Measurements from ENCODE around the gene GNE. TPM values are rescaled to one million over a fixed set of nuclear protein-coding genes. Genes with fewer than 3 reads are reported as not detected.
A peak's percentile ranks its signal among the peaks of the same experiment; 100 is the strongest.
"Not testable (repeated sequence)": the region's sequence is repeated elsewhere in the genome, so short reads cannot be mapped to it uniquely, and the experiment has no call there.

The GNE gene
- total RNA-seq, 4 donors from 2014 or later = 11.0 to 18.5 (median 13.9) TPM

- no peak for ATAC-seq
- Histone ChIP-seq H3K9me3 (no peaks in the 10 kb centered on the region), H3K27ac (peak overlapping the region in 1 of 4 donors; percentile 35), H3K27me3 (no peaks in the 10 kb centered on the region), H3K4me1 (no peaks in the 10 kb centered on the region), H3K36me3 (no peaks in the 10 kb centered on the region), H3K4me3 (no peak overlapping the region)
- DNase-seq = no peak
- TF ChIP-seq POLR2A (IDR thresholded peaks at IDR 0.05) (no peak), CTCF (IDR thresholded peaks at IDR 0.05 in 4 of 5, conservative IDR thresholded peaks at IDR 0.05 in 1 of 5) (no peak)
- in situ Hi-C loops (cut with MboI; ENCODE audit: low sequenced_read_pairs in 4 of 4) = no loop called here
- intact Hi-C loops (cut with DNase I; ENCODE audit: low total_unique reads) = no loop called here
Measured at GRCh38 chr9:36297798-36298197, 39.5 kb upstream of the GNE start.

- H3K27me3 ChIP-seq; H3K9me3 ChIP-seq; H3K4me3 ChIP-seq; in situ Hi-C loops (cut with MboI; ENCODE audit: low sequenced_read_pairs in 4 of 4); ATAC-seq; intact Hi-C loops (cut with DNase I; ENCODE audit: low total_unique reads); H3K36me3 ChIP-seq; H3K4me1 ChIP-seq; DNase-seq; H3K27ac ChIP-seq: not testable (repeated sequence)
Measured at GRCh38 chr9:36294996-36295395, 36.7 kb upstream of the GNE start.

GRCh38 chr9:36293918-36294317 is 35.7 kb upstream of the GNE start:
- no peaks in the 10 kb centered on the region for H3K36me3 ChIP-seq
- intact Hi-C loops (cut with DNase I; ENCODE audit: low total_unique reads) (no loop called here), in situ Hi-C loops (cut with MboI; ENCODE audit: low sequenced_read_pairs in 4 of 4) (no loop called here)
- no peaks in the 10 kb centered on the region for H3K9me3 ChIP-seq
- ATAC-seq (no peak), DNase-seq (no peak)
- no peak overlapping the region for H3K27ac ChIP-seq
- H3K4me3 ChIP-seq = no peak overlapping the region
- H3K27me3 ChIP-seq = no peaks in the 10 kb centered on the region
- TF ChIP-seq POLR2A (IDR thresholded peaks at IDR 0.05) (no peak), CTCF (IDR thresholded peaks at IDR 0.05 in 4 of 5, conservative IDR thresholded peaks at IDR 0.05 in 1 of 5) (no peak)
- no peaks in the 10 kb centered on the region for H3K4me1 ChIP-seq

GRCh38 chr9:36293171-36293570 is 34.9 kb upstream of the GNE start:
- Histone ChIP-seq H3K27me3 (no peaks in the 10 kb centered on the region), H3K4me1 (no peaks in the 10 kb centered on the region), H3K27ac (no peak overlapping the region), H3K36me3 (no peaks in the 10 kb centered on the region), H3K9me3 (no peaks in the 10 kb centered on the region), H3K4me3 (no peak overlapping the region)
- in situ Hi-C loops (cut with MboI; ENCODE audit: low sequenced_read_pairs in 4 of 4) = no loop called here
- DNase-seq (no peak), ATAC-seq (no peak)
- intact Hi-C loops (cut with DNase I; ENCODE audit: low total_unique reads) = no loop called here
- no peak for TF ChIP-seq CTCF (IDR thresholded peaks at IDR 0.05 in 4 of 5, conservative IDR thresholded peaks at IDR 0.05 in 1 of 5)
- no peak for TF ChIP-seq POLR2A (IDR thresholded peaks at IDR 0.05)

GRCh38 chr9:36292641-36293040 is 34.4 kb upstream of the GNE start:
- TF ChIP-seq CTCF (IDR thresholded peaks at IDR 0.05 in 4 of 5, conservative IDR thresholded peaks at IDR 0.05 in 1 of 5) (no peak), POLR2A (IDR thresholded peaks at IDR 0.05) (no peak)
- DNase-seq (no peak), ATAC-seq (no peak)
- Histone ChIP-seq H3K27me3 (no peaks in the 10 kb centered on the region), H3K27ac (no peak overlapping the region), H3K9me3 (no peaks in the 10 kb centered on the region), H3K36me3 (no peaks in the 10 kb centered on the region), H3K4me3 (no peak overlapping the region), H3K4me1 (no peaks in the 10 kb centered on the region)
- in situ Hi-C loops (cut with MboI; ENCODE audit: low sequenced_read_pairs in 4 of 4) = no loop called here
- intact Hi-C loops (cut with DNase I; ENCODE audit: low total_unique reads) = no loop called here
